ENCODE data around the gene POLR2F.
"Not testable (repeated sequence)": the region's sequence is repeated elsewhere in the genome, so short reads cannot be mapped to it uniquely, and the experiment has no call there.

- not testable (repeated sequence) for TF ChIP-seq HMGXB4 (CRISPR knock-in tag; IDR thresholded peaks at IDR 0.05); CTCF (IDR thresholded peaks at IDR 0.05); MYBL2 (CRISPR knock-in tag; IDR thresholded peaks at IDR 0.05); MLX (CRISPR knock-in tag; IDR thresholded peaks at IDR 0.05); PRDM15 (CRISPR knock-in tag; IDR thresholded peaks at IDR 0.05); ZNF121 (CRISPR knock-in tag; IDR thresholded peaks at IDR 0.05); E2F5 (CRISPR knock-in tag; IDR thresholded peaks at IDR 0.05)
Observed at GRCh38 chr22:37952629-37953028, 870 bp upstream of the POLR2F start.

Measured in WTC11 (cell line).